Endothelial cell of umbilical vein (primary cell): ENCODE data around the gene FOXS1. TPM values are rescaled to one million over a fixed set of nuclear protein-coding genes. Genes with fewer than 3 reads are reported as not detected.

ENCODE experiments used
- BruUV-seq: library from RNA; stranded (reverse); fragments of 400-500 nt; replicated peaks from 2 replicates; lab custom pipeline; 2021; lab: Mats Ljungman, UMichigan
- CTCF ChIA-PET: fragments of 300-600, 350-600 bp; sonication (Branson Sonifier 250); formaldehyde crosslinking; loops from one replicate; lab custom pipeline; 2021; ENCODE audit warnings: antibody characterized with exemption, inconsistent platforms; lab: Charles Lee
- POLR2A ChIA-PET: fragments of 300-600, 350-600 bp; sonication (Branson Sonifier 250); formaldehyde crosslinking; loops from one replicate; lab custom pipeline; 2021; ENCODE audit warnings: antibody characterized with exemption, inconsistent platforms; lab: Charles Lee
- DNase-seq: peaks from one replicate; pipeline ENCODE4 v3.0.0-alpha.2; 2011; ENCODE audit warnings: low read depth, low spot score
- FAIRE-seq: peaks from 2 replicates; lab custom pipeline; 2011; peaks lifted over from hg19 to GRCh38; lab: Jason Lieb, UNC
- H2AFZ ChIP-seq: 2 replicates; pipeline ENCODE4 v1.6.0; 2012; ENCODE audit warnings: low read depth, low read length, control low read depth, inconsistent platforms
- H3K27ac ChIP-seq: 2 replicates; pipeline ENCODE4 v1.5.1; 2011; ENCODE audit warnings: low read depth, mild to moderate bottlenecking, control low read depth, low read length, moderate library complexity; ENCODE audit not compliant: insufficient read depth
- H3K27me3 ChIP-seq, 2 experiments: 2 replicates each; pipeline versions ENCODE4 v1.6.0 to v1.6.1; 2011; ENCODE audit warnings: low read length in 2 of 2, mixed read lengths in 1 of 2; ENCODE audit not compliant: control insufficient read depth in 2 of 2, insufficient read depth in 2 of 2
- H3K36me3 ChIP-seq, 2 experiments: 2 replicates in 1 of 2; 3 replicates in 1 of 2; pipeline ENCODE4 v1.5.1; 2011; ENCODE audit warnings: low read length in 2 of 2, mild to moderate bottlenecking in 1 of 2, moderate library complexity in 1 of 2; ENCODE audit not compliant: control insufficient read depth in 2 of 2, insufficient read depth in 2 of 2; ENCODE audit errors: extremely low read depth in 1 of 2
- H3K4me1 ChIP-seq: 3 replicates; pipeline ENCODE4 v1.5.1; 2011; ENCODE audit warnings: mild to moderate bottlenecking, low read length; ENCODE audit not compliant: control insufficient read depth, insufficient read depth; ENCODE audit errors: extremely low read depth
- H3K4me2 ChIP-seq: 2 replicates; pipeline ENCODE4 v1.6.1; 2011; ENCODE audit warnings: low read length, control low read depth, mixed read lengths; ENCODE audit not compliant: insufficient read depth
- H3K4me3 ChIP-seq, 3 experiments: fragments of 200-600 bp in 1 of 3; sonication (generic), shearing (Covaris generic) in 1 of 3; replicated peaks in 1 of 3; 2 replicates each; pipeline ENCODE4 v1.5.1; 2011 to 2016; ENCODE audit warnings: control low read depth in 3 of 3, low read length in 3 of 3, mild to moderate bottlenecking in 2 of 3, inconsistent platforms in 1 of 3, low read depth in 1 of 3, moderate library complexity in 1 of 3; ENCODE audit not compliant: insufficient read depth in 1 of 3
- H3K79me2 ChIP-seq: 2 replicates; pipeline ENCODE4 v1.6.0; 2012; ENCODE audit warnings: low read length, inconsistent platforms; ENCODE audit not compliant: control insufficient read depth, insufficient read depth
- H3K9ac ChIP-seq: replicated peaks from 2 replicates; pipeline ENCODE3; 2011; ENCODE audit warnings: low read length, control low read depth; ENCODE audit not compliant: insufficient read depth; ENCODE audit errors: extremely low read depth
- H3K9me1 ChIP-seq: replicated peaks from 3 replicates; pipeline ENCODE4 v1.6.0; 2011; ENCODE audit warnings: mild to moderate bottlenecking, low read length; ENCODE audit not compliant: control insufficient read depth, insufficient read depth; ENCODE audit errors: extremely low read depth
- H3K9me3 ChIP-seq: replicated peaks from 2 replicates; pipeline ENCODE4 v1.5.1; 2012; ENCODE audit warnings: low read length, inconsistent platforms; ENCODE audit not compliant: control insufficient read depth, insufficient read depth
- H4K20me1 ChIP-seq: replicated peaks from 2 replicates; pipeline ENCODE3; 2011; ENCODE audit warnings: mild to moderate bottlenecking, low read length; ENCODE audit not compliant: control insufficient read depth, insufficient read depth; ENCODE audit errors: extremely low read depth
- FOS ChIP-seq: IDR thresholded peaks from 2 replicates; pipeline ENCODE4 v1.6.1; 2011; ENCODE audit warnings: mild to moderate bottlenecking, low read length, moderate library complexity, borderline replicate concordance; ENCODE audit not compliant: insufficient read depth
- JUN ChIP-seq: IDR thresholded peaks from 2 replicates; pipeline ENCODE4 v1.6.1; 2011; ENCODE audit warnings: borderline replicate concordance, low read depth; ENCODE audit not compliant: insufficient read length, insufficient read depth
- MAX ChIP-seq: IDR thresholded peaks from 2 replicates; pipeline ENCODE4 v1.6.1; 2011; ENCODE audit not compliant: insufficient read depth, insufficient read length
- MYC ChIP-seq: IDR thresholded peaks from one replicate; pipeline ENCODE4 v1.6.1; 2011; ENCODE audit warnings: mild to moderate bottlenecking, low read depth, low read length
- POLR2A ChIP-seq: IDR thresholded peaks from 2 replicates; pipeline ENCODE4 v1.6.1; 2012; ENCODE audit warnings: low read depth, mild to moderate bottlenecking, control low read depth, low read length
- dilution Hi-C: fragments of 300-500 bp; cut with MboI; formaldehyde crosslinking; loops from one replicate; pipeline ENCODE4 v1.15.0; 2019; ENCODE audit warnings: low sequenced_read_pairs; ENCODE audit not compliant: extremely low pct_ligation_motif_present
- intact Hi-C: fragments of 100-400 bp; cut with micrococcal nuclease; formaldehyde crosslinking; loops from one replicate; pipeline ENCODE4 v1.10.0; 2022
- polyA plus RNA-seq, 4 experiments: library from polyadenylated mRNA; depleted of rRNA in 3 of 4; stranded (reverse) in 3 of 4; unstranded in 1 of 4; fragments of >200 nt; gene quantifications; 2 replicates each; pipeline versions ENCODE4 v1.2.1 to v1.2.3, GENCODE V29; 2011 to 2012; ENCODE audit warnings: missing spikeins in 1 of 4
- total RNA-seq: library from RNA; stranded (reverse); gene quantifications from 2 replicates; pipeline ENCODE4 v1.2.3, GENCODE V29; 2021

Gene FOXS1
- total and polyA plus RNA-seq, 2 donors (not counting 3 experiments of a cell fraction or from before 2014, with no cell fraction given): 0.84 TPM; not detected in 1

DNA sequence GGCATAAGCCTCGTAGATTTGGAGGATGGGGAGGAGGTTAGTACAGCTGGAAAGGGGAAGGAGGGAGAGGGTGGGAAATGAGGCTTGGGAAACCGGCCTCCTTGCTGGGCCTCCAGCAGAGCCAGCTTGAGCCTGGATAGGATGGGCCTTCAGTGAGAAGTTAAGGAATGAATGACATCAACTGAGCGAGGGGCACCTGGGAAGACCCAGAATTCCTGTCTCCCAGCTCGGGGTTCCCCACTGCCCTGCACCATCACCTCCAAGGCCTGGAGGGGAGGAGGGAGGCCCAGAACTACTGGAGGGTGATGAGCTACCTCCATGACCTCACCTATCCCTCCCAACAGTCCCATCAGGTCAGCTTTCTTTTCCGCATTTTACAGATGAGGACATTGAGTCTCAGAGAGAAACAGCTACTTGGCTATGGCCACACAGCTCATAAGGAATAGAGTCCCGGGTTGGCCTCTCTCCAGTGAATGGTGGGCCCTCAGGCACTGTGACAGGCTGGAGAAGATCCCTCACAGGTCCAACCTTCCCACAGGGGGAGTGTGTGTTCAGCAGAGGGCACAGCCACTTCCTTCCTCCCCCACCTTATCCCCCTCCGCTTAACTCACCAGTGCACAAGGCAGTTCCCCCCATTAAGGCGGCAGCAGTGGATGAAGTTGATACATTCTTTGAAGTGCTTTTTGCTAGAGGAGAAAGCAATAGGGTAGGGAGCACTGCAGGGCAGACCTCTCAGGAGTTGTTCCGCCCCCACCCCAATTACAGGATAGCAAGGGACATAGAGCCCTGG is 18.1 kb upstream of the FOXS1 start:
- no peak for FAIRE-seq
- BruUV-seq: no TSS peak
- no peaks in the 10 kb centered on the region for H3K4me1 ChIP-seq
- no peak overlapping the region for H3K4me3 ChIP-seq
- CTCF ChIA-PET: interaction anchor here (0.9 to 1.6 kb wide), 2 partner anchors 9 to 16 kb away, joined by 3 to 4 read pairs; no protein-coding TSS in a partner anchor
- H3K27ac ChIP-seq: no peak overlapping the region
- POLR2A ChIA-PET: no interaction called here
- H3K4me2 ChIP-seq: no peak overlapping the region
- H3K9ac ChIP-seq: no peak overlapping the region
- H3K9me3 ChIP-seq: no peaks in the 10 kb centered on the region
- intact Hi-C loops (no loop called here), dilution Hi-C loops (no loop called here)
- H4K20me1 ChIP-seq: no peaks in the 10 kb centered on the region
- H3K27me3 ChIP-seq: peaks cover 15 to 21% of the 10 kb centered on the region in 2 experiments
- no peaks in the 10 kb centered on the region for H3K36me3 ChIP-seq
- H3K9me1 ChIP-seq: no peaks in the 10 kb centered on the region
- DNase-seq: no peak
- TF ChIP-seq MYC (no peak), POLR2A (no peak), JUN (no peak), MAX (no peak), FOS (no peak)
- H3K79me2 ChIP-seq: no peaks in the 10 kb centered on the region
- H2AFZ ChIP-seq: no peak overlapping the region

- H3K27me3 ChIP-seq: peaks cover 16 to 21% of the 10 kb centered on the region in 2 experiments
- ChIA-PET POLR2A (no interaction called here), CTCF (interaction anchor here (3.9 kb wide), 1 partner anchor 169 kb away, joined by 25 read pairs; no protein-coding TSS in a partner anchor)
- no peaks in the 10 kb centered on the region for H3K9me1 ChIP-seq
- H3K79me2 ChIP-seq: no peaks in the 10 kb centered on the region
- no peaks in the 10 kb centered on the region for H4K20me1 ChIP-seq
- dilution Hi-C loops: no loop called here
- H3K4me3 ChIP-seq: no peak overlapping the region
- no peak overlapping the region for H2AFZ ChIP-seq
- TF ChIP-seq MYC (no peak), JUN (no peak)
- no peak overlapping the region for H3K4me2 ChIP-seq
- no peak for DNase-seq
- no peaks in the 10 kb centered on the region for H3K36me3 ChIP-seq
- intact Hi-C loops: no loop called here
- BruUV-seq: no TSS peak
- H3K9me3 ChIP-seq: no peaks in the 10 kb centered on the region
- FAIRE-seq: no peak
- no peak overlapping the region for H3K27ac ChIP-seq
- no peaks in the 10 kb centered on the region for H3K4me1 ChIP-seq
- no peak overlapping the region for H3K9ac ChIP-seq
Measured at GRCh38 chr20:31862506-31862905, 17.1 kb upstream of the FOXS1 start.
